SK-N-SH treated with all-trans-retinoic acid at 6 μM for 48 hours (cell line): Measurements from ENCODE around the gene TBX10.

Experiments used
- ARNTL ChIP-seq: fragments of 450-650 bp; formaldehyde crosslinking; IDR thresholded peaks from 2 replicates; pipeline ENCODE4 v1.5.0; 2020; ENCODE audit warnings: low read depth, mild to moderate bottlenecking, moderate library complexity, borderline replicate concordance
- BACH2 ChIP-seq: fragments of 250-450 bp; sonication (Bioruptor Pico); IDR thresholded peaks from 2 replicates; pipeline ENCODE4 v1.9.0; 2021; ENCODE audit warnings: mild to moderate bottlenecking, borderline replicate concordance
- GLIS3 ChIP-seq: fragments of 250-450 bp; sonication (Bioruptor Pico); IDR thresholded peaks from 2 replicates; pipeline ENCODE4 v1.5.0; 2020; ENCODE audit warnings: mild to moderate bottlenecking, moderate library complexity
- ISL1 ChIP-seq: fragments of 250-450 bp; sonication (Bioruptor Pico); IDR thresholded peaks from 2 replicates; pipeline ENCODE4 v2.1.2; 2022; ENCODE audit warnings: mild to moderate bottlenecking, moderate library complexity
- OSR1 ChIP-seq: fragments of 250-450 bp; sonication (Bioruptor Pico); IDR thresholded peaks from 2 replicates; pipeline ENCODE4 v1.8.0; 2022; ENCODE audit warnings: moderate library complexity, mild to moderate bottlenecking, inconsistent platforms
- TOX ChIP-seq: fragments of 250-450 bp; sonication (Bioruptor Pico); IDR thresholded peaks from 2 replicates; pipeline ENCODE4 v1.8.0; 2021; ENCODE audit warnings: mild to moderate bottlenecking, moderate library complexity, borderline replicate concordance
- ZFP3 ChIP-seq: fragments of 250-450 bp; sonication (Bioruptor Pico); IDR thresholded peaks from 2 replicates; pipeline ENCODE4 v1.5.0; 2020; ENCODE audit warnings: mild to moderate bottlenecking, moderate library complexity
- ZNF565 ChIP-seq: fragments of 450-650 bp; formaldehyde crosslinking; conservative IDR thresholded peaks from 2 replicates; pipeline ENCODE4 v1.5.0; 2020; ENCODE audit warnings: low read depth, mild to moderate bottlenecking, moderate library complexity
- ZNF70 ChIP-seq: fragments of 450-650 bp; formaldehyde crosslinking; IDR thresholded peaks from 2 replicates; pipeline ENCODE4 v1.5.0; 2020; ENCODE audit warnings: mild to moderate bottlenecking, moderate library complexity
- ZNF8 ChIP-seq: fragments of 450-650 bp; formaldehyde crosslinking; IDR thresholded peaks from 2 replicates; pipeline ENCODE4 v1.5.0; 2020; ENCODE audit warnings: mild to moderate bottlenecking, moderate library complexity
- TF ChIP-seq, protein P1 (sequence below): fragments of 250-450 bp; sonication (Bioruptor Pico); IDR thresholded peaks from 2 replicates; pipeline ENCODE4 v1.8.0; 2020; ENCODE audit warnings: mild to moderate bottlenecking, moderate library complexity, borderline replicate concordance
- TF ChIP-seq, protein P2 (sequence below): fragments of 250-450 bp; sonication (Bioruptor Pico); IDR thresholded peaks from 2 replicates; pipeline ENCODE4 v1.5.1; 2020; ENCODE audit warnings: low read depth, mild to moderate bottlenecking, moderate library complexity
- TF ChIP-seq, protein P3 (sequence below): fragments of 250-450 bp; sonication (Bioruptor Pico); IDR thresholded peaks from 2 replicates; pipeline ENCODE4 v1.5.1; 2021; ENCODE audit warnings: mild to moderate bottlenecking, moderate library complexity
- TF ChIP-seq, protein P4 (sequence below): fragments of 250-450 bp; sonication (Bioruptor Pico); IDR thresholded peaks from 2 replicates; pipeline ENCODE4 v1.5.0; 2020; ENCODE audit warnings: mild to moderate bottlenecking, moderate library complexity

DNA sequence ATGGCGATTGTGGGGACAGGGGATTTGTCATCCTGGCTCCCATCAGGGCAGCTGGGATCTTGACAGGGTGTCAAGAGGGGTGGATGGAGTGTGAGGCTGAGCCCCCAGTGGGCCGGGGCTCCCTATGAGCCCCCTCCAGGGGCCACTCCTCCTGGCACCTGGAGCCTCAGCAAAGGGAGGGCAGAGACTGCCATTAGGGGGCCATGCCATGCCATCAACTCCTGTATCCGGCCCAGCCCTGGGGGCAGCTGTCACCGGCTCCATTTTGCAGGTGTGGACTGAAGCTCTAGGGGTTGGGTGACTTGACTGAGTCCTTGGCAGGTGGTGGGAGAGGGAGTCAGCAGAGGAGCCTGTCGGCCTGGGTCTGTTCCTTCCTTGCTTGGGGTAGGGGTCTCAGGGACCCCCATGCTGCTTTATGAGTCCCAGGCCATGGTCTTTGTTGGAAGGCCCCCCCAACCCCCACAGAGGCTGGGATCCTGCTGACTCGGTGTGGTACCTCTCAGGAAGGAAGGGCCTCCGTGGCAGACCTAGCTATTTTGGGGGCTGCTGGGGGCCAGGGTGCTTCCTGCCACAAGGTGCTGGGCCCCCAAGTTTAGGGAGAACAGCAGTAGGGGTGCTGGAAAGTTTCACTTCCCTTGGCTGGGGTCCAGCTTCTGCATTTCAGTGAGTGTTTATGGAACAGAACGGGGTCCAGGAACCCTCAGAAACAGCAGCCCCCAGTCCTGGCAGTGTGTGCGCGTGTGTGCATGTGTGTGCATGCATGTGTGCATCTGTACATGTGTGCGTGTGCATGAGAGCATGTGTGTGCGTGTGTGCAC lies 9.4 kb upstream of the TBX10 start:
- TF ChIP-seq OSR1: no peak
- TF ChIP-seq, protein P1, sequence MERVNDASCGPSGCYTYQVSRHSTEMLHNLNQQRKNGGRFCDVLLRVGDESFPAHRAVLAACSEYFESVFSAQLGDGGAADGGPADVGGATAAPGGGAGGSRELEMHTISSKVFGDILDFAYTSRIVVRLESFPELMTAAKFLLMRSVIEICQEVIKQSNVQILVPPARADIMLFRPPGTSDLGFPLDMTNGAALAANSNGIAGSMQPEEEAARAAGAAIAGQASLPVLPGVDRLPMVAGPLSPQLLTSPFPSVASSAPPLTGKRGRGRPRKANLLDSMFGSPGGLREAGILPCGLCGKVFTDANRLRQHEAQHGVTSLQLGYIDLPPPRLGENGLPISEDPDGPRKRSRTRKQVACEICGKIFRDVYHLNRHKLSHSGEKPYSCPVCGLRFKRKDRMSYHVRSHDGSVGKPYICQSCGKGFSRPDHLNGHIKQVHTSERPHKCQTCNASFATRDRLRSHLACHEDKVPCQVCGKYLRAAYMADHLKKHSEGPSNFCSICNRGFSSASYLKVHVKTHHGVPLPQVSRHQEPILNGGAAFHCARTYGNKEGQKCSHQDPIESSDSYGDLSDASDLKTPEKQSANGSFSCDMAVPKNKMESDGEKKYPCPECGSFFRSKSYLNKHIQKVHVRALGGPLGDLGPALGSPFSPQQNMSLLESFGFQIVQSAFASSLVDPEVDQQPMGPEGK (CRISPR knock-in tag): no peak
- TF ChIP-seq TOX (CRISPR knock-in tag): no peak
- no peak for TF ChIP-seq GLIS3 (CRISPR knock-in tag)
- no peak for TF ChIP-seq ARNTL (CRISPR knock-in tag)
- TF ChIP-seq, protein P2, sequence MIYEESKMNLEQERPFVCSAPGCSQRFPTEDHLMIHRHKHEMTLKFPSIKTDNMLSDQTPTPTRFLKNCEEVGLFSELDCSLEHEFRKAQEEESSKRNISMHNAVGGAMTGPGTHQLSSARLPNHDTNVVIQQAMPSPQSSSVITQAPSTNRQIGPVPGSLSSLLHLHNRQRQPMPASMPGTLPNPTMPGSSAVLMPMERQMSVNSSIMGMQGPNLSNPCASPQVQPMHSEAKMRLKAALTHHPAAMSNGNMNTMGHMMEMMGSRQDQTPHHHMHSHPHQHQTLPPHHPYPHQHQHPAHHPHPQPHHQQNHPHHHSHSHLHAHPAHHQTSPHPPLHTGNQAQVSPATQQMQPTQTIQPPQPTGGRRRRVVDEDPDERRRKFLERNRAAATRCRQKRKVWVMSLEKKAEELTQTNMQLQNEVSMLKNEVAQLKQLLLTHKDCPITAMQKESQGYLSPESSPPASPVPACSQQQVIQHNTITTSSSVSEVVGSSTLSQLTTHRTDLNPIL (CRISPR knock-in tag): no peak
- no peak for TF ChIP-seq BACH2
- no peak for TF ChIP-seq ZFP3 (CRISPR knock-in tag)
- TF ChIP-seq, protein P3, sequence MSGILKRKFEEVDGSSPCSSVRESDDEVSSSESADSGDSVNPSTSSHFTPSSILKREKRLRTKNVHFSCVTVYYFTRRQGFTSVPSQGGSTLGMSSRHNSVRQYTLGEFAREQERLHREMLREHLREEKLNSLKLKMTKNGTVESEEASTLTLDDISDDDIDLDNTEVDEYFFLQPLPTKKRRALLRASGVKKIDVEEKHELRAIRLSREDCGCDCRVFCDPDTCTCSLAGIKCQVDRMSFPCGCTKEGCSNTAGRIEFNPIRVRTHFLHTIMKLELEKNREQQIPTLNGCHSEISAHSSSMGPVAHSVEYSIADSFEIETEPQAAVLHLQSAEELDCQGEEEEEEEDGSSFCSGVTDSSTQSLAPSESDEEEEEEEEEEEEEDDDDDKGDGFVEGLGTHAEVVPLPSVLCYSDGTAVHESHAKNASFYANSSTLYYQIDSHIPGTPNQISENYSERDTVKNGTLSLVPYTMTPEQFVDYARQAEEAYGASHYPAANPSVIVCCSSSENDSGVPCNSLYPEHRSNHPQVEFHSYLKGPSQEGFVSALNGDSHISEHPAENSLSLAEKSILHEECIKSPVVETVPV (CRISPR knock-in tag): no peak
- TF ChIP-seq ZNF8: no peak
- no peak for TF ChIP-seq ZNF565
- TF ChIP-seq, protein P4, sequence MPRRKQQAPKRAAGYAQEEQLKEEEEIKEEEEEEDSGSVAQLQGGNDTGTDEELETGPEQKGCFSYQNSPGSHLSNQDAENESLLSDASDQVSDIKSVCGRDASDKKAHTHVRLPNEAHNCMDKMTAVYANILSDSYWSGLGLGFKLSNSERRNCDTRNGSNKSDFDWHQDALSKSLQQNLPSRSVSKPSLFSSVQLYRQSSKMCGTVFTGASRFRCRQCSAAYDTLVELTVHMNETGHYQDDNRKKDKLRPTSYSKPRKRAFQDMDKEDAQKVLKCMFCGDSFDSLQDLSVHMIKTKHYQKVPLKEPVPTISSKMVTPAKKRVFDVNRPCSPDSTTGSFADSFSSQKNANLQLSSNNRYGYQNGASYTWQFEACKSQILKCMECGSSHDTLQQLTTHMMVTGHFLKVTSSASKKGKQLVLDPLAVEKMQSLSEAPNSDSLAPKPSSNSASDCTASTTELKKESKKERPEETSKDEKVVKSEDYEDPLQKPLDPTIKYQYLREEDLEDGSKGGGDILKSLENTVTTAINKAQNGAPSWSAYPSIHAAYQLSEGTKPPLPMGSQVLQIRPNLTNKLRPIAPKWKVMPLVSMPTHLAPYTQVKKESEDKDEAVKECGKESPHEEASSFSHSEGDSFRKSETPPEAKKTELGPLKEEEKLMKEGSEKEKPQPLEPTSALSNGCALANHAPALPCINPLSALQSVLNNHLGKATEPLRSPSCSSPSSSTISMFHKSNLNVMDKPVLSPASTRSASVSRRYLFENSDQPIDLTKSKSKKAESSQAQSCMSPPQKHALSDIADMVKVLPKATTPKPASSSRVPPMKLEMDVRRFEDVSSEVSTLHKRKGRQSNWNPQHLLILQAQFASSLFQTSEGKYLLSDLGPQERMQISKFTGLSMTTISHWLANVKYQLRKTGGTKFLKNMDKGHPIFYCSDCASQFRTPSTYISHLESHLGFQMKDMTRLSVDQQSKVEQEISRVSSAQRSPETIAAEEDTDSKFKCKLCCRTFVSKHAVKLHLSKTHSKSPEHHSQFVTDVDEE (CRISPR knock-in tag): no peak
- TF ChIP-seq ISL1 (CRISPR knock-in tag): no peak
- no peak for TF ChIP-seq ZNF70 (CRISPR knock-in tag)
